GM12865 (cell line): ENCODE data around the gene NEGR1.

Experiments used
- DNase-seq: peaks from one replicate; pipeline ENCODE4 v3.0.0; 2010; ENCODE audit warnings: low read depth
- H3K4me3 ChIP-seq: 2 replicates; pipeline ENCODE4 v1.5.1; 2011; ENCODE audit warnings: mild to moderate bottlenecking, low read depth, low read length, control low read depth
- CTCF ChIP-seq: IDR thresholded peaks from 2 replicates; pipeline ENCODE4 v1.5.1; 2011; ENCODE audit warnings: low read length, control low read depth, low read depth, inconsistent platforms; ENCODE audit not compliant: insufficient read depth; ENCODE audit errors: missing control alignments

Gene NEGR1

GRCh38 chr1:72015006-72015405 is 267.3 kb downstream of the NEGR1 start:
- no peak overlapping the region for H3K4me3 ChIP-seq
- no peak for DNase-seq
- TF ChIP-seq CTCF = no peak

GRCh38 chr1:72013161-72013560 is 269.2 kb downstream of the NEGR1 start:
- H3K4me3 ChIP-seq = no peak overlapping the region
- no peak for DNase-seq
- TF ChIP-seq CTCF = no peak

- H3K4me3 ChIP-seq = no peak overlapping the region
- TF ChIP-seq CTCF = no peak
- no peak for DNase-seq
Observed at GRCh38 chr1:72011721-72012120, 270.6 kb downstream of the NEGR1 start.

- no peak for DNase-seq
- no peak overlapping the region for H3K4me3 ChIP-seq
- TF ChIP-seq CTCF = no peak
Observed at GRCh38 chr1:72010094-72010431, 272.3 kb downstream of the NEGR1 start.

GRCh38 chr1:72009173-72010093 is 272.9 kb downstream of the NEGR1 start:
- no peak for DNase-seq

GRCh38 chr1:72007312-72007711 is 275.0 kb downstream of the NEGR1 start:
- DNase-seq = no peak
- no peak overlapping the region for H3K4me3 ChIP-seq
- TF ChIP-seq CTCF = no peak

More at GRCh38 chr1:72009173-72010093, 272.9 kb downstream of the NEGR1 start:
- no peak overlapping the region for H3K4me3 ChIP-seq
- no peak for TF ChIP-seq CTCF

GRCh38 chr1:72006092-72006491 is 276.2 kb downstream of the NEGR1 start:
- H3K4me3 ChIP-seq = no peak overlapping the region
- TF ChIP-seq CTCF = no peak
- no peak for DNase-seq
